ENCODE results near the gene SLC24A5. TPM values are rescaled to one million over a fixed set of nuclear protein-coding genes. Genes with fewer than 3 reads are reported as not detected.

SLC24A5 gene
- total and polyA plus RNA-seq, 2 of the 4 experiments (the other 2 are of a cell fraction): not detected

- H2AK5ac ChIP-seq (ENCODE audit: low read depth, low read length): no peak overlapping the region
- no peak overlapping the region for H3K4me3 ChIP-seq (ENCODE audit: insufficient read depth, low read depth, low read length)
- no peak overlapping the region for H4K5ac ChIP-seq (ENCODE audit: low read depth, low read length)
- in situ Hi-C loops (cut with MboI; ENCODE audit: low sequenced_read_pairs) (no loop called here), intact Hi-C loops (cut with micrococcal nuclease) (no loop called here), dilution Hi-C loops (cut with HindIII; ENCODE audit: low sequenced_read_pairs, unreplicated experiment) (no loop called here)
- no peaks in the 10 kb centered on the region for H3K79me1 ChIP-seq (ENCODE audit: low read depth in 1 of 2, low read length in 2 of 2)
- H3K4ac ChIP-seq (ENCODE audit: low read depth, low read length): no peak overlapping the region
- no peaks in the 10 kb centered on the region for H3K9me1 ChIP-seq (ENCODE audit: insufficient read depth, low read length)
- CTCF ChIA-PET: no interaction called here
- BruUV-seq (replicated peaks): no TSS peak
- DNase-seq (no peak), ATAC-seq (ENCODE audit: low read depth) (no peak)
- WGBS, 2 experiments (ENCODE audit: extremely low coverage in 2 of 2, insufficient read length in 1 of 2): no CpG with 5 or more reads among the region's 2 CpGs
- no peak overlapping the region for H2BK15ac ChIP-seq (ENCODE audit: low read depth, low read length)
- POLR2A ChIA-PET (ENCODE audit: unreplicated experiment): no interaction called here
- H3K27ac ChIP-seq (ENCODE audit: insufficient read depth, low read length): no peak overlapping the region
- no peak overlapping the region for H2BK120ac ChIP-seq (ENCODE audit: low read depth, low read length)
- TF ChIP-seq CEBPB (IDR thresholded peaks at IDR 0.05; ENCODE audit: low read depth, low read length) (no peak), USF2 (IDR thresholded peaks at IDR 0.05; ENCODE audit: low read depth, low read length) (no peak), POLR2A (IDR thresholded peaks at IDR 0.05; ENCODE audit: low read depth, low read length) (no peak), CTCF (conservative IDR thresholded peaks at IDR 0.05; ENCODE audit: low read depth, low read length) (no peak), RAD21 (IDR thresholded peaks at IDR 0.05; ENCODE audit: low read length) (no peak), BHLHE40 (IDR thresholded peaks at IDR 0.05; ENCODE audit: low read depth, low read length) (no peak), SMC3 (IDR thresholded peaks at IDR 0.05; ENCODE audit: low read depth, low read length) (no peak), MAZ (IDR thresholded peaks at IDR 0.05; ENCODE audit: borderline replicate concordance, low read depth, low read length) (no peak), ELK1 (IDR thresholded peaks at IDR 0.05; ENCODE audit: borderline replicate concordance, low read depth, low read length) (no peak), FOS (IDR thresholded peaks at IDR 0.05; ENCODE audit: low read depth, low read length) (no peak), CHD1 (IDR thresholded peaks at IDR 0.05; ENCODE audit: low read depth, low read length) (no peak), MXI1 (IDR thresholded peaks at IDR 0.05; ENCODE audit: borderline replicate concordance, low read depth, low read length) (no peak)
- no peak overlapping the region for H3K14ac ChIP-seq (replicated peaks; ENCODE audit: low read depth, low read length)
- no peak overlapping the region for H3K18ac ChIP-seq (ENCODE audit: low read depth, low read length)
- H4K20me1 ChIP-seq (ENCODE audit: insufficient read depth, low read length): no peaks in the 10 kb centered on the region
- H3K23ac ChIP-seq (ENCODE audit: low read depth, low read length): no peak overlapping the region
- H3K9me3 ChIP-seq (ENCODE audit: control insufficient read depth, insufficient read depth, low read length): no peaks in the 10 kb centered on the region
- H3K36me3 ChIP-seq (ENCODE audit: control insufficient read depth, insufficient read depth, low read length): no peaks in the 10 kb centered on the region
- no peaks in the 10 kb centered on the region for H3K4me1 ChIP-seq (ENCODE audit: control insufficient read depth, insufficient read depth, low read length)
- H2BK20ac ChIP-seq (ENCODE audit: low read depth, low read length): no peak overlapping the region
- no peak overlapping the region for H4K91ac ChIP-seq (ENCODE audit: insufficient read depth, low read depth, low read length)
- no peak overlapping the region for H2AFZ ChIP-seq (replicated peaks; ENCODE audit: low read length, poor library complexity)
- no peak overlapping the region for H3K9ac ChIP-seq (ENCODE audit: low read depth, low read length)
- H2BK5ac ChIP-seq (ENCODE audit: low read depth, low read length, poor library complexity, severe bottlenecking): no peak overlapping the region
- H3K56ac ChIP-seq (ENCODE audit: extremely low read depth, insufficient read depth, low read length): no peak overlapping the region
- no peak overlapping the region for H4K8ac ChIP-seq (ENCODE audit: low read depth in 2 of 2, low read length in 2 of 2)
- H3K4me2 ChIP-seq (ENCODE audit: low read depth, low read length): no peak overlapping the region
- no peak overlapping the region for H2AK9ac ChIP-seq (replicated peaks; ENCODE audit: low read depth, low read length, poor library complexity)
- H3K27me3 ChIP-seq (ENCODE audit: control insufficient read depth, insufficient read depth, low read length): peaks cover 12% of the 10 kb centered on the region
These were observed 30.7 kb upstream of the SLC24A5 start for GRCh38 chr15:48090115-48090514.
